ENCODE results near the gene OR52W1. TPM values are rescaled to one million over a fixed set of nuclear protein-coding genes. Genes with fewer than 3 reads are reported as not detected.

The OR52W1 gene
- total and polyA plus RNA-seq, 4 donors: not detected

GRCh38 chr11:6156628-6157359 is 42.2 kb upstream of the OR52W1 start (continued):
- TF ChIP-seq ZBTB33 (IDR thresholded peaks at IDR 0.05) (no peak), RXRA (IDR thresholded peaks at IDR 0.05) (no peak), EGR1 (IDR thresholded peaks at IDR 0.05; ENCODE audit: low read depth in 2 of 2) (no peak)

GRCh38 chr11:6170226-6170625 is 28.8 kb upstream of the OR52W1 start, which contains the start of gene OR52B2:
Gene OR52B2 (minus strand): TSS chr11:6170326. CDS start chr11:6170326, 0 bp downstream.
- Histone ChIP-seq H3K4me1 (ENCODE audit: control insufficient read depth in 4 of 4, insufficient read depth in 4 of 4, low read length in 3 of 4) (no peaks in the 10 kb centered on the region), H3K4me3 (ENCODE audit: low read depth in 1 of 3, low read length in 3 of 3) (no peak within 1 kb of the TSS), H3K9ac (ENCODE audit: low read depth in 1 of 2, low read length in 2 of 2) (no peak within 1 kb of the TSS), H3K9me3 (ENCODE audit: control insufficient read depth in 4 of 4, low read length in 3 of 4) (peaks cover 0 to 2% (median 0%) of the 10 kb centered on the region in 4 donors), H3K27ac (ENCODE audit: low read depth in 1 of 2, low read length in 2 of 2) (no peak within 1 kb of the TSS), H3K36me3 (ENCODE audit: control insufficient read depth in 4 of 4, insufficient read depth in 3 of 4, low read depth in 1 of 4, low read length in 3 of 4) (no peaks in the 10 kb centered on the region), H3K27me3 (ENCODE audit: control insufficient read depth in 4 of 4, insufficient read depth in 4 of 4, low read length in 3 of 4) (no peaks in the 10 kb centered on the region)
- no peak for TF ChIP-seq REST (IDR thresholded peaks at IDR 0.05)
- no peak for TF ChIP-seq NR2F2 (IDR thresholded peaks at IDR 0.05)
- TF ChIP-seq JUND (IDR thresholded peaks at IDR 0.05): no peak
- TF ChIP-seq HNF4G (IDR thresholded peaks at IDR 0.05): no peak
- no peak for TF ChIP-seq MAX (IDR thresholded peaks at IDR 0.05)
- TF ChIP-seq GABPA (IDR thresholded peaks at IDR 0.05 in 1 of 2, conservative IDR thresholded peaks at IDR 0.05 in 1 of 2): no peak
- TF ChIP-seq FOXA2 (IDR thresholded peaks at IDR 0.05): no peak
- no peak for TF ChIP-seq SP1 (IDR thresholded peaks at IDR 0.05)
- no peak for TF ChIP-seq YY1 (IDR thresholded peaks at IDR 0.05)
- no peak for TF ChIP-seq FOXA1 (IDR thresholded peaks at IDR 0.05)
- no peak for DNase-seq (ENCODE audit: low spot score)
- 70% methylated on average over 1 of the region's 1 CpG for WGBS

- no peaks in the 10 kb centered on the region for H3K4me1 ChIP-seq (ENCODE audit: control insufficient read depth in 4 of 4, insufficient read depth in 4 of 4, low read length in 3 of 4)
- no peak for DNase-seq (ENCODE audit: low spot score)
- H3K9me3 ChIP-seq (ENCODE audit: control insufficient read depth in 4 of 4, low read length in 3 of 4): no peaks in the 10 kb centered on the region
- 66% methylated on average over 2 of the region's 2 CpGs for WGBS
- no peaks in the 10 kb centered on the region for H3K36me3 ChIP-seq (ENCODE audit: control insufficient read depth in 4 of 4, insufficient read depth in 3 of 4, low read depth in 1 of 4, low read length in 3 of 4)
- no peaks in the 10 kb centered on the region for H3K27me3 ChIP-seq (ENCODE audit: control insufficient read depth in 4 of 4, insufficient read depth in 4 of 4, low read length in 3 of 4)
- H3K4me3 ChIP-seq (ENCODE audit: low read depth in 1 of 3, low read length in 3 of 3): no peak overlapping the region
- H3K27ac ChIP-seq (ENCODE audit: low read depth in 1 of 2, low read length in 2 of 2): no peak overlapping the region
- no peak overlapping the region for H3K9ac ChIP-seq (ENCODE audit: low read depth in 1 of 2, low read length in 2 of 2)
- TF ChIP-seq HNF4G (IDR thresholded peaks at IDR 0.05) (no peak), FOXA2 (IDR thresholded peaks at IDR 0.05) (no peak), MAX (IDR thresholded peaks at IDR 0.05) (no peak), CTCF (IDR thresholded peaks at IDR 0.05; ENCODE audit: low read depth, low read length, missing input control) (no peak), YY1 (IDR thresholded peaks at IDR 0.05) (no peak), ZBTB33 (IDR thresholded peaks at IDR 0.05) (no peak), NR2F2 (IDR thresholded peaks at IDR 0.05) (no peak), HNF4A (conservative IDR thresholded peaks at IDR 0.05) (no peak), JUND (IDR thresholded peaks at IDR 0.05) (no peak), RAD21 (IDR thresholded peaks at IDR 0.05) (no peak)
Measured at GRCh38 chr11:6175440-6175839, 23.6 kb upstream of the OR52W1 start.

All from liver (tissue), 9 donors.